Measurements from ENCODE around the gene TNKS1BP1.

GRCh38 chr11:57308426-57309060, 16.2 kb downstream of the TNKS1BP1 start:
- no peak for TF ChIP-seq CTCF (IDR thresholded peaks at IDR 0.05)
- TF ChIP-seq POLR2A (IDR thresholded peaks at IDR 0.05) = no peak

Data from thyroid gland (tissue), 4 donors.